SJSA1 (cell line): Measurements from ENCODE around the gene LRRC1. TPM values are rescaled to one million over a fixed set of nuclear protein-coding genes. Genes with fewer than 3 reads are reported as not detected.

Experiments
- DNase-seq, 2 experiments: peaks; one replicate each; pipeline ENCODE4 v3.0.0-alpha.2; 2015 to 2020; ENCODE audit warnings: low spot score in 2 of 2, low read depth in 1 of 2
- H3K27ac ChIP-seq: fragments of 250-450 bp; sonication (Bioruptor Pico); 2 replicates; pipeline ENCODE4 v1.5.1; 2020; ENCODE audit warnings: mild to moderate bottlenecking, moderate library complexity
- H3K27me3 ChIP-seq: fragments of 250-450 bp; sonication (Bioruptor Pico); replicated peaks from 2 replicates; pipeline ENCODE4 v1.5.1; 2020; ENCODE audit warnings: mild to moderate bottlenecking, moderate library complexity
- H3K36me3 ChIP-seq: fragments of 250-450 bp; sonication (Bioruptor Pico); 2 replicates; pipeline ENCODE4 v1.5.1; 2020; ENCODE audit warnings: mild to moderate bottlenecking
- H3K4me1 ChIP-seq: fragments of 250-450 bp; sonication (Bioruptor Pico); replicated peaks from 2 replicates; pipeline ENCODE4 v1.6.1; 2021; ENCODE audit warnings: mild to moderate bottlenecking
- H3K4me3 ChIP-seq: fragments of 250-450 bp; sonication (Bioruptor Pico); 2 replicates; pipeline ENCODE4 v1.5.1; 2020; ENCODE audit warnings: mild to moderate bottlenecking
- H3K9me3 ChIP-seq: fragments of 250-450 bp; sonication (Bioruptor Pico); replicated peaks from 2 replicates; pipeline ENCODE4 v1.5.1; 2020; ENCODE audit warnings: mild to moderate bottlenecking
- total RNA-seq: library from RNA; depleted of rRNA; stranded (reverse); fragments of >200 nt; shearing (Covaris generic); gene quantifications from 2 replicates; pipeline ENCODE4 v1.2.3, GENCODE V29; 2014

LRRC1 gene
- total RNA-seq, 1 experiment from 2014 or later, result 16.4 TPM

DNA sequence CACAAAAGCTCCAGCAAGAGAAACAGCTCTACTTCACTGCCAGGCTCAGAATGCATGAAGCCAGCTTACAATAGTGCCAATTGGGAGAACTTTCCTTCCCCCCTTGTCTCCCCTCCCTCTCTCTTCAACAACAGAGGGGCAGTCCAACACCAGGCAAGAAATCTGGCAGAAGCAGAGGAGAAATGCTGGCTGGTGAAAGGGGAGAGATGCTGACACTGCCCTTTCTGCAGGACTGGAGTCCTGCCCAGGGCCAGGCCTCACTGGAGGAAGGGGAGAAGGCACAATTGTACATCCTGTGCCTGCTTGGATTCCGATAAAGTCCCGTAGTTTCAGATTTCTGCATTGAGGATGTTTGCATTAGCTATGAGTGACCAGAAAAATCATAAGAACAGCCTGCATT lies 148.6 kb downstream of the LRRC1 start:
- Histone ChIP-seq H3K4me3 (no peak overlapping the region), H3K9me3 (peaks cover 4% of the 10 kb centered on the region; the same call in 1 of the 2 replicates), H3K27ac (no peak overlapping the region), H3K36me3 (no peaks in the 10 kb centered on the region), H3K4me1 (no peaks in the 10 kb centered on the region), H3K27me3 (no peaks in the 10 kb centered on the region)
- no peak for DNase-seq

- no peak for DNase-seq
- H3K27ac ChIP-seq, result no peak overlapping the region
- no peaks in the 10 kb centered on the region for H3K36me3 ChIP-seq
- no peaks in the 10 kb centered on the region for H3K27me3 ChIP-seq
- H3K4me1 ChIP-seq, result no peaks in the 10 kb centered on the region
- H3K9me3 ChIP-seq, result peaks cover 4% of the 10 kb centered on the region; the same call in 1 of the 2 replicates
- H3K4me3 ChIP-seq, result no peak overlapping the region
Measured at GRCh38 chr6:53944091-53944490, 149.3 kb downstream of the LRRC1 start.

DNA sequence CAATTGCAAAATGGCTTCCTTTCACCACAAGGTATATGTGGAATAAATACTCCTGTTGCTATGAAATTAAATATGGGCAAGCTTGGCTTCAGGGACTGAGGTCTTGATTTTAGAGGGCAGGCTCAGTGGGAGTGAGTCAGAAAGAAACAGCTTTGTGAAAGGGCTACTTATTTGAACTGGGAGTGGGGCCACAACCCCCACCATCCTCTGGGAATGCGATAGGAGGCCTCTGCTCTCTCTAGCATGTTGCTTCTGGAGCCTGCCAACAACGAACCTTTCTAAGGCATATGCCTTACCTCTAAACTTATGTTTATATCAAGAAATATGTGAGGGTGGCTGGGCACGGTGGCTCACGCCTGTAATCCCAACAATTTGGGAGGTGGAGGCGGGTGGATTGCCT lies 149.7 kb downstream of the LRRC1 start:
- DNase-seq, result no peak

DNA sequence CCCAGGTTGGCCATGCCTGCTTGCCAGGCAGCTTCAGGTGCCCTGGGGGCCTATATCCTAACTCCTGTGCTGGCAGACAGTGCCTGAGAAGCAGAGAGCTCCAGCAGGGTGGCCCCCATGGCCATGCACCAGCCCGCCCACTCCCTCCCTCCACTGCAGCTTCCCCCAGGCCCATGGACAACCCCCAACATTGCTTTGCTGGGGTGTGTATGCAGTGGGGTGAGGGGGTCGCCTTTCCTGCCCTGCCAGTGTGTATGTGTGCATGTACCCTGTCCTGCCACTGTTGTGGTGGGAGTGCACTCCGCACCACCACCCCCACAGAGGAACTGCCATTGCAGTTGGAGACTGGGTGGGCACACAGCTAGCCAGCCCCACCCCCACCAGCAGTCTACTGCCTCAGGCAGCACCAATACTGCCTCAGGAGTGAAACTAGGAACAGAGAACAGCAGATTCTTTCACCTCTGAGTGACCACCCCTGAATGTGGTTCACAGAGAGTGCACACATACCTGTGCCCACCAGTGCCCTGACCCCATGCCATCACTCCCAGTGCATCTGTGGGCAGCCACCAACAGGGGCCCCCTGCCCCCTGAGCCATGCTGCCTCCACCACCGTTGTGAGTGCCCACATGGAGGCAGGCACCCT lies 151.1 kb downstream of the LRRC1 start:
- H3K4me3 ChIP-seq, result no peak overlapping the region

More for the DNA sequence above, 149.7 kb downstream of the LRRC1 start:
- no peaks in the 10 kb centered on the region for H3K4me1 ChIP-seq
- H3K9me3 ChIP-seq, result peaks cover 4% of the 10 kb centered on the region; the same call in 1 of the 2 replicates
- no peaks in the 10 kb centered on the region for H3K36me3 ChIP-seq
- H3K27ac ChIP-seq, result no peak overlapping the region
- H3K4me3 ChIP-seq, result no peak overlapping the region
- no peaks in the 10 kb centered on the region for H3K27me3 ChIP-seq

DNA sequence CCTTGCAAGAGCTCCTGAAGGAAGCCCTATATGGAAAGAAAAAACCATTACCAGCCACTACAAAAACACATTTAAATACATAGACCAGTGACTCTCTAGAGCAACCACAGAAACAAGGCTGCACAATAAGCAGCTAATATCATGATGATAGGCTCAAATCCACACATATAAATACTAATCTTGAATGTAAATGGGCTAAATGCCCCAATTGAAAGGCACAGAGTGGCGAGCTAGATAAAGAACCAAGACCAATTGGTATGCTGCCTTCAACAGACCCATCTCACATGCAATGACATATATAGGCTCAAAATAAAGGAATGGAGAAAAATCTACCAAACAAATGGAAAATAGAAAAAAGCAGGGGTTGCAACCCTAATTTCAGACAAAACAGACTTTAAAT lies 153.0 kb downstream of the LRRC1 start:
- DNase-seq, result no peak
- Histone ChIP-seq H3K36me3 (no peaks in the 10 kb centered on the region), H3K27me3 (no peaks in the 10 kb centered on the region), H3K27ac (no peak overlapping the region), H3K4me3 (no peak overlapping the region), H3K9me3 (peaks cover 4% of the 10 kb centered on the region; the same call in 1 of the 2 replicates), H3K4me1 (no peaks in the 10 kb centered on the region)

More for the DNA sequence above, 151.1 kb downstream of the LRRC1 start:
- Histone ChIP-seq H3K9me3 (peaks cover 4% of the 10 kb centered on the region; the same call in 1 of the 2 replicates), H3K27me3 (no peaks in the 10 kb centered on the region), H3K36me3 (no peaks in the 10 kb centered on the region), H3K4me1 (no peaks in the 10 kb centered on the region), H3K27ac (no peak overlapping the region)
- no peak for DNase-seq

- no peaks in the 10 kb centered on the region for H3K4me1 ChIP-seq
- no peaks in the 10 kb centered on the region for H3K27me3 ChIP-seq
- DNase-seq, result no peak
- H3K36me3 ChIP-seq, result no peaks in the 10 kb centered on the region
- no peak overlapping the region for H3K27ac ChIP-seq
- H3K4me3 ChIP-seq, result no peak overlapping the region
- peaks cover 4% of the 10 kb centered on the region; the same call in 1 of the 2 replicates for H3K9me3 ChIP-seq
Measured at GRCh38 chr6:53951383-53951782, 156.6 kb downstream of the LRRC1 start.

DNA sequence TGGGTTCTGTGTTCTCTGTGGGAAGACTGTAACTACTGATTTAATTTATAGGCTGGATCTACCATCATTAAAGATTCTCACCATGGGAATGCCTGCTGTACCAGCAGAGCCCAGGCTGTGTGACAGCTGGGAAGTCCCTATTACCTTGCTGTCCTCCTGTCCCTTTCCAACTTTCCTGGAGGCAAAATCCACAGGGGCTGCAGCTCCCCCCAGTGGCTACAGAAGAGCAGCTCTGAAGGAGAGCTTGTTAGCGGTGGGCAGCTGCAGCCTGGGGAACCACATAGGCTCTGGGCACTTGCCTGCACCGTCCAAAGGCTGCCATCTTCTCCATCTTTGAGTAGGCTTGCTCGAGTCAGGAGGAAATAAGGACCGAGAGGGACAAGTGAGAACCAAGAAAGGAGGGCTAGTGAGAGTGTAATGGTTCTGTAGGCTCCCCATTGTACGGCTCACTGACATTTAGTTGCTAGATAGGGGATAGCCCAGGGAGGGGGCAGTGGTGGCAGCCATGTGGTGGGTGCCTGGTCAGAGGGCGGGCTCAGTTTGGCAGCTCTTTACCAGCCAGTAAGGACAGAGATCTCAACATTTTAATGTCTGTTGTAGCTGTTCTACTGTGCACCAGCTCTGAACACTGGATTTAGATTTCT lies 161.4 kb downstream of the LRRC1 start:
- peak; percentile 44 to 59 for DNase-seq

GRCh38 chr6:53956804-53957203 lies 162.0 kb downstream of the LRRC1 start:
- no peak for DNase-seq
- no peaks in the 10 kb centered on the region for H3K9me3 ChIP-seq
- no peaks in the 10 kb centered on the region for H3K36me3 ChIP-seq
- H3K4me3 ChIP-seq, result no peak overlapping the region
- no peaks in the 10 kb centered on the region for H3K27me3 ChIP-seq
- H3K27ac ChIP-seq, result no peak overlapping the region
- H3K4me1 ChIP-seq, result peaks cover 25% of the 10 kb centered on the region

More for the DNA sequence above, 161.4 kb downstream of the LRRC1 start:
- Histone ChIP-seq H3K36me3 (no peaks in the 10 kb centered on the region), H3K27ac (no peak overlapping the region), H3K9me3 (no peaks in the 10 kb centered on the region), H3K4me3 (no peak overlapping the region), H3K27me3 (no peaks in the 10 kb centered on the region), H3K4me1 (peaks cover 19% of the 10 kb centered on the region)

GRCh38 chr6:53959717-53960116 lies 164.9 kb downstream of the LRRC1 start:
- peaks cover 40% of the 10 kb centered on the region for H3K4me1 ChIP-seq
- no peaks in the 10 kb centered on the region for H3K36me3 ChIP-seq
- no peak overlapping the region for H3K4me3 ChIP-seq
- peak in 1 of 2 experiments; percentile 52 for DNase-seq
- H3K27me3 ChIP-seq, result no peaks in the 10 kb centered on the region
- no peaks in the 10 kb centered on the region for H3K9me3 ChIP-seq
- peak overlapping the region; percentile 94 for H3K27ac ChIP-seq

DNA sequence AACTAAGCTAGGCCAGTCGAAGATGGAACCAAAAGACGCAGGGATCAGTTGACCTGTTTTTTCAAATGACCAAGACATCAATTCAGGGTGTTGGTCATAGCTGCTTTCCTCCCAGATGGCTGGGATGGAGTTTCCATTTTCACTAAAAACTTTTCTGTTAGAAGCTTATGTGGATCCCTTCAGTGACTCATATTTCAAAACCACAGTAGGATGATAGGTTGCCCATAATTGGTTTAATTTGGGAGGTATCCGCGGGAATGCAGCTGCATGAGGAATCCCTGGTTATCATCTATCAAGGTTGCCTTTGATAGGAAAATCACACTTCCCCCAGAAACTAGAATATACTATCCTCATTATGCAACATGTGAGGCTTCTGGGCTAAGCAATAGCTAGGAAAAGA lies 165.5 kb downstream of the LRRC1 start:
- Histone ChIP-seq H3K4me1 (peaks cover 40% of the 10 kb centered on the region), H3K27ac (peak overlapping the region; percentile 94), H3K9me3 (no peaks in the 10 kb centered on the region), H3K36me3 (no peaks in the 10 kb centered on the region), H3K4me3 (no peak overlapping the region), H3K27me3 (no peaks in the 10 kb centered on the region)
- peak in 1 of 2 experiments; percentile 66 for DNase-seq

- no peaks in the 10 kb centered on the region for H3K36me3 ChIP-seq
- peaks cover 40% of the 10 kb centered on the region for H3K4me1 ChIP-seq
- peak; percentile 81 to 85 for DNase-seq
- H3K27ac ChIP-seq, result peak overlapping the region; percentile 94
- H3K4me3 ChIP-seq, result no peak overlapping the region
- no peaks in the 10 kb centered on the region for H3K27me3 ChIP-seq
- no peaks in the 10 kb centered on the region for H3K9me3 ChIP-seq
Measured at GRCh38 chr6:53961679-53962370, 167.0 kb downstream of the LRRC1 start.

DNA sequence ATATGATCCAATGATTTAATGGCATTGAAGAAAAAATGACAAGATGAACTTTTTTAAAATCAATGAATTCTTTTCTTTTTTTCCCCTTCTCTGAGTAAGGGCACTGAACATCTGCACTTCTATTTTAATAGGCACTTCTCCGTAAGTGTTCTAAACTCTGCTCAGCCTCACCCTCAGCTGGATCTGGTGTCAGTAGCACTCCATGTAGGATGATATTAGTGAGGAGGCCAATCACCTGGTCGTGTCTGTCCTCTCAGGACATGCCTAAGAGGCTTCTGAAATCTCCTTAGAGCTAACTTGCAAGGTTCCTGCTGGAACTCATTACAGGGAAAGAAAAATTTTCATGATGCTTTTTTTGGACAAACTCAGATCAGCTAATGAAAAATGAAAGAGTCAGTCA lies 167.8 kb downstream of the LRRC1 start:
- H3K4me1 ChIP-seq, result peaks cover 40% of the 10 kb centered on the region
- H3K9me3 ChIP-seq, result no peaks in the 10 kb centered on the region
- peak overlapping the region; percentile 94 for H3K27ac ChIP-seq
- no peaks in the 10 kb centered on the region for H3K27me3 ChIP-seq
- no peak overlapping the region for H3K4me3 ChIP-seq
- no peak for DNase-seq
- H3K36me3 ChIP-seq, result no peaks in the 10 kb centered on the region

- Histone ChIP-seq H3K27ac (no peak overlapping the region), H3K4me3 (no peak overlapping the region), H3K4me1 (peaks cover 9% of the 10 kb centered on the region), H3K27me3 (no peaks in the 10 kb centered on the region), H3K36me3 (no peaks in the 10 kb centered on the region), H3K9me3 (no peaks in the 10 kb centered on the region)
- no peak for DNase-seq
Measured at GRCh38 chr6:53967415-53967814, 172.6 kb downstream of the LRRC1 start.
